ENCODE measurements around the gene PTTG1IP.

The PTTG1IP gene

GRCh38 chr21:44800103-44800502 is 73.4 kb downstream of the PTTG1IP start:
- DNase-seq (ENCODE audit: low read depth) = no peak

GRCh38 chr21:44799646-44800045 is 73.8 kb downstream of the PTTG1IP start:
- DNase-seq (ENCODE audit: low read depth) = no peak

All from stimulated activated CD8-positive, alpha-beta memory T cell treated with anti-CD3 and anti-CD28 coated beads, Interleukin-12 subunit alpha, Interleukin-12 subunit beta, amount 100 ng/mL, for 4 hours (primary cell).